Endothelial cell (in vitro differentiated cells): ENCODE results near the gene NDUFB11. TPM values are rescaled to one million over a fixed set of nuclear protein-coding genes. Genes with fewer than 3 reads are reported as not detected.
A peak's percentile ranks its signal among the peaks of the same experiment; 100 is the strongest.

ENCODE experiments used
- DNase-seq: peaks from one replicate; pipeline ENCODE4 v3.0.0; 2021; ENCODE audit warnings: low spot score
- H3K27ac Mint-ChIP-seq: one replicate; pipeline ENCODE4 v1.8.0; 2021; ENCODE audit warnings: mixed read lengths, inconsistent platforms; ENCODE audit not compliant: unreplicated experiment
- H3K27me3 Mint-ChIP-seq: one replicate; pipeline ENCODE4 v1.8.0; 2021; ENCODE audit warnings: mild to moderate bottlenecking, moderate library complexity, mixed read lengths, inconsistent platforms; ENCODE audit not compliant: unreplicated experiment
- H3K36me3 Mint-ChIP-seq: one replicate; pipeline ENCODE4 v1.8.0; 2021; ENCODE audit warnings: mild to moderate bottlenecking, low read depth, mixed read lengths, inconsistent platforms; ENCODE audit not compliant: unreplicated experiment
- H3K4me1 Mint-ChIP-seq: one replicate; pipeline ENCODE4 v1.8.0; 2021; ENCODE audit warnings: mild to moderate bottlenecking, mixed read lengths, inconsistent platforms; ENCODE audit not compliant: unreplicated experiment
- H3K4me3 Mint-ChIP-seq: one replicate; pipeline ENCODE4 v1.8.0; 2021; ENCODE audit warnings: mild to moderate bottlenecking, mixed read lengths, inconsistent platforms; ENCODE audit not compliant: unreplicated experiment
- H3K9me3 Mint-ChIP-seq: one replicate; pipeline ENCODE4 v1.8.0; 2021; ENCODE audit warnings: mixed read lengths, inconsistent platforms; ENCODE audit not compliant: unreplicated experiment
- total RNA-seq: library from RNA; stranded (reverse); fragmentation: NEBNext Ultra II Directional; extraction: Animal tissue kit (Norgen Biotek cat#: 25700); gene quantifications from one replicate; pipeline ENCODE4 v1.2.1, GENCODE V29; 2021; ENCODE audit not compliant: unreplicated experiment
- TF ChIP-seq, protein P1 (sequence below): fragments of 200-600 bp; sonication (generic); IDR thresholded peaks from one replicate; pipeline ENCODE4 v1.5.0; 2021; ENCODE audit warnings: antibody characterized with exemption; ENCODE audit not compliant: unreplicated experiment

Gene NDUFB11
- total RNA-seq, 1 donor from 2014 or later: 81.5 TPM

DNA sequence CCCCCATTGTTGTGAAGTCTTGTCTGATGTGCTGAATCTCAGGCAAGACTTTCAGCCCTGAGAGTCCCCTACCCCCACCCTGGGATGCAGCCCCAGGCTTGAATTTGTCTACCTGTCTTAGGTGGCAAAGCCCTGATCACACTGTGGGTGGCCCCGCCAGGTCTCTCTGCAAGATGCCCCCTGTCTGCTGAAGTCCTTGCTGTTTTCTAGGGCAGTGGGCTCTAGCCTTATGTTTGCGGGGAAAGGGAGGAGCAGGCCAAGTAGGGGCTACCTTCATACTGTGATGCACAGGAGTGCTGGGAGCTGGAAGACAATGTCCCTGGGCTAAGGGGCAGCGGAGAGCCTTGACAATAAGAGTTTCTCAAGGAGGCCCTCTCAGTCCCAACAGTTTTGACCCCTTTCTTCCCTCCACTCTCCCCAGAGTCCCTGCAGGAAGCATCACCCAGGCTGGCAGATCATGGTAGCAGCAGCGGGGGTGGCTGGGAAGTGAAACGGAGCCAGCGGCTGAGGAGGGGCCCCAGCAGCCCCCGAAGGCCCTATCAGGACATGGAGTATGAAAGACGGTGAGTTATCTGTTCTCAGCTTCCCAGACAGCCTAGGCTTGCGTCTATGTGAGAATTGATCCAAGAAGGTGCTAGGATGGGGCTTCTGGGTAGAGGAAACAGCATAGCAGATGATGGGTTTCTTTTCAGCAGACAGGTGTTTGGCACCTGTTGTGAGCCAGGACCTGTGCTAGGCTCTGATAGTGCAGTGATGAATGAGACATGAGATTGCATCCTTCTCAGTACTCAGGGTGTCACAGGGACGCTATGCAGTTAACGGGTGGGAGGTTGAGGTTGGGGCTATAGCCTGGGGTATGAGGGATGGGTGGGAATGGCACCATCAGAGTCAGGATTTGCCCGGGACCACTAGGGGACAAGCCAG, 2.7 kb upstream of the NDUFB11 start:
- Mint-ChIP-seq H3K27me3 (peaks cover 7% of the 10 kb centered on the region), H3K27ac (no peak overlapping the region), H3K4me1 (peaks cover 10% of the 10 kb centered on the region), H3K9me3 (no peaks in the 10 kb centered on the region), H3K36me3 (no peaks in the 10 kb centered on the region), H3K4me3 (no peak overlapping the region)
- TF ChIP-seq, protein P1, sequence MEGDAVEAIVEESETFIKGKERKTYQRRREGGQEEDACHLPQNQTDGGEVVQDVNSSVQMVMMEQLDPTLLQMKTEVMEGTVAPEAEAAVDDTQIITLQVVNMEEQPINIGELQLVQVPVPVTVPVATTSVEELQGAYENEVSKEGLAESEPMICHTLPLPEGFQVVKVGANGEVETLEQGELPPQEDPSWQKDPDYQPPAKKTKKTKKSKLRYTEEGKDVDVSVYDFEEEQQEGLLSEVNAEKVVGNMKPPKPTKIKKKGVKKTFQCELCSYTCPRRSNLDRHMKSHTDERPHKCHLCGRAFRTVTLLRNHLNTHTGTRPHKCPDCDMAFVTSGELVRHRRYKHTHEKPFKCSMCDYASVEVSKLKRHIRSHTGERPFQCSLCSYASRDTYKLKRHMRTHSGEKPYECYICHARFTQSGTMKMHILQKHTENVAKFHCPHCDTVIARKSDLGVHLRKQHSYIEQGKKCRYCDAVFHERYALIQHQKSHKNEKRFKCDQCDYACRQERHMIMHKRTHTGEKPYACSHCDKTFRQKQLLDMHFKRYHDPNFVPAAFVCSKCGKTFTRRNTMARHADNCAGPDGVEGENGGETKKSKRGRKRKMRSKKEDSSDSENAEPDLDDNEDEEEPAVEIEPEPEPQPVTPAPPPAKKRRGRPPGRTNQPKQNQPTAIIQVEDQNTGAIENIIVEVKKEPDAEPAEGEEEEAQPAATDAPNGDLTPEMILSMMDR: no peak
- DNase-seq: no peak

DNA sequence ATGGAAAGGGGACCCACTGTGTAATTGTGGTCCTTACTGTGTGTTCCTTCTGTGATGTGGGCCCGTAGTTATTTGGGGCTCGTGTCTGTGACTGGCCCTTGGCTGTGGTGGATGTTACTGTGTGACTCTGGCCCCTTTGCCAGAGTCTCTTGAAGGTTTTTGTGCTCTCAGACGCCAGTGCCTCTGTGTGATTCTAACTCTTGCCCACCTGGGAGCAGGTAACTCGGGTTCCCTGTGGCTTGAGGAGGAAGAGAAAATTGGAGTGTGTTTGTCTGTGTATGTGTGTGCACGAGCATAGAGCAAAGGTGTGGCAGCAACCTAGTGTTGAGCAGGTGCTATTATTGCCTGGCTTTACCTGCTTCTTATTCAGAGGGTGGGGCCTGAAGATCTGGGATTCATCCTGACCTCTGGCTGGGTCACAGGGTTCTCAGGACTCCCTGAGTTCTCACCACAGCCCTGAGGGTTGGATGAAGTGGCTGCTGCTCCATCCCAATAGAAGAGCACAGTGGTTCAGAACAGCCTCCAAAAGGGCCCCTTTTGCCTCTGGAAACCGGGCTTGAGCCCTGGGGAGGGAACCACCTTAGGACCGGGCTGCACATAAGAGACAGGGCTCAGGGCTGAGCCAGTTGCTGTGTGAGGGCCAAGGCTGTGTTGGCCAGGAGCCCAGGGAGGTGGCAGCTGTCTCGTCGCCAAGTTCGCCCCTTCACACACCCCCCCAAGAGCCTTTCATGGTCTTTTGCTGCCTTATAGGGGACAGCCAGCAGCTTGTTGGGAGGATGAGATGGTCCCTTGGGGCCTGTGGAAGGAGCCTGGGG, 1.8 kb upstream of the NDUFB11 start:
- TF ChIP-seq, protein P1: no peak
- Mint-ChIP-seq H3K9me3 (no peaks in the 10 kb centered on the region), H3K4me1 (peaks cover 10% of the 10 kb centered on the region)

DNA sequence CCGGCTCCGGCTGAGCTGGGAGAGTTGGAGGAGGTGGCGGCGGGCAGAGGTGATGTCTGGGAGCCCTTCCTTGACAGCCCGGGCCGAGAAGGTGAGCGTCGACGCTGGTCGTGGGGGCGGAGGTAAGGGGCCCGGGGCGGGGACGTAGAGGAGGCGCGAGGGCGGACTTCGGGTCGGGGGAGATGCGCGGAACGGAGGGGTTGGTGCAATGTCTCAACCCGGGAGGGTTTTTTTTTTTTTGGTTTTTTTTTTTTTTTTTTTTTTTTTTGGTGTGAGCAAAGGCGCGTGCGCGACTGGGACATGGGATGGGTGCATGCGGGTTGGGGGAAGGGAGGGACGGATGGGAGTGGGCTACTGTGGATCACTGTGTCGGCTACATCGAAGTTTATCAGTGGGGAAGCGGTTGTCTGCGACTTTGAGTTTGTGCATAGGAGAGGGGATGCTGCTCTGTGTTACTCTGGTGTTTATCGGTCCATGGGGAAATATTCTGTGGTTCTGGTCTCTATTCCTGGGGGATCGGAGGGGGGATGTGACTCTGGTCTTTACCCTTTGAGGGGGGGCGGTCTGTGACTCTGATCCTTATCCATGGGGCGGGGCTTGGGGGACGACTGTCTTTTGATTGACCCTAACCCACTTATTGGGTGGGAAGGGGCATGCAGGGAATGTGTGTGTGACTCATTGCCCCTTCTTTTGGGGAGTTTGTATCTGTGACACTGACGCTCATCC, 1.1 kb upstream of the NDUFB11 start:
- peak overlapping the region; percentile 96 for H3K4me3 Mint-ChIP-seq
- H3K27me3 Mint-ChIP-seq: peaks cover 7% of the 10 kb centered on the region
- H3K27ac Mint-ChIP-seq: peak overlapping the region; percentile 83
- H3K36me3 Mint-ChIP-seq: peaks cover 3% of the 10 kb centered on the region
- no peak for DNase-seq
- no peaks in the 10 kb centered on the region for H3K9me3 Mint-ChIP-seq
- TF ChIP-seq, protein P1: no peak
- H3K4me1 Mint-ChIP-seq: peaks cover 10% of the 10 kb centered on the region

More for the DNA sequence above, 1.8 kb upstream of the NDUFB11 start:
- Mint-ChIP-seq H3K4me3 (peak overlapping the region; percentile 96), H3K27me3 (peaks cover 7% of the 10 kb centered on the region), H3K36me3 (no peaks in the 10 kb centered on the region), H3K27ac (peak overlapping the region; percentile 83)
- no peak for DNase-seq

DNA sequence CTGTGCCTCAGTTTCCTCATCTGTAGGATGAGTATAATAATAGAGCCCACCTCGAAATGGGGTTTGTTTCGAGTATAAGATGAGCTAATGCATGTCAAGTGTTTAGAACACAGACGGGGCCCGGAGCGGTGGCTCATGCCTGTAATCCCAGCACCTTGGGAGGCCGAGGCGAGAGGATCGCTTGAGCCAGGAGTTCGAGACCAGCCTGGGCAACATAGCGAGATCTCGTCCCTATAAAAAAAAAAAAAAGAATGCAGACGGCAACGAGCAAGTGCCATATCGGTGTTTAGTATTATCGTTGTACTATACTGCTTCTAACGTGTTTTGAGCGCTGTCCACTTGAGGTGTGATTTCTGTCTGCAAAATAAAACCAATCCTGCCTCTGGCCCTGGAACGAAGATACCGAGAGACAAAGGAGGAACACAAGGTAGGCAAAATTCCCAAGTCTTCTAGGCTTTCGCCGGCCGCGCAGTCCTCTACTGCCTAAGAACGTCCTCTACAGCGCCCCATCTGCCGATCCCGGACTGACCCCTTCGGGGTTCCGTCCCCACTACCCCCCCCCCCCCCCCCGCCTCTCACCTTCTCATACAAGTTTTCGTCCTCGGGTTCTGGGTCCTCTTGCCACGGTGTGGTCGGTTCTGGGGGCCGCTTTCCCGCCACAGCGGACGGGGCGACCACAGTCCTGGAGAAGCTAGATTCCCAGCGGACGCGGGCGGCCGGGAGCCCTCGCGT, 442 bp downstream of the NDUFB11 start:
- H3K9me3 Mint-ChIP-seq: no peaks in the 10 kb centered on the region
- peak; percentile 8 for DNase-seq
- TF ChIP-seq, protein P1: no peak
- H3K27ac Mint-ChIP-seq: peak overlapping the region; percentile 81
- H3K4me1 Mint-ChIP-seq: peaks cover 10% of the 10 kb centered on the region
- H3K27me3 Mint-ChIP-seq: peaks cover 7% of the 10 kb centered on the region
- H3K36me3 Mint-ChIP-seq: peaks cover 9% of the 10 kb centered on the region
- H3K4me3 Mint-ChIP-seq: peak overlapping the region; percentile 96
